Keratinocyte (primary cell): Measurements from ENCODE around the gene SWAP70. TPM values are rescaled to one million over a fixed set of nuclear protein-coding genes. Genes with fewer than 3 reads are reported as not detected.

Source experiments
- DNase-seq: peaks from one replicate; pipeline ENCODE4 v3.0.0-alpha.2; 2011; ENCODE audit warnings: low read depth, missing footprints, low spot score
- FAIRE-seq: peaks from 2 replicates; lab custom pipeline; 2011; peaks lifted over from hg19 to GRCh38; lab: Jason Lieb, UNC
- H2AFZ ChIP-seq: 2 replicates; pipeline ENCODE4 v1.6.0; 2012; ENCODE audit warnings: low read length, control low read depth, inconsistent platforms; ENCODE audit not compliant: control insufficient read depth
- H3K27ac ChIP-seq: 2 replicates; pipeline ENCODE4 v1.5.1; 2011; ENCODE audit warnings: low read length; ENCODE audit not compliant: control insufficient read depth, insufficient read depth
- H3K27me3 ChIP-seq: 3 replicates; pipeline ENCODE4 v1.6.0; 2011; ENCODE audit warnings: low read length; ENCODE audit not compliant: control insufficient read depth, insufficient read depth; ENCODE audit errors: extremely low read depth
- H3K36me3 ChIP-seq, 2 experiments: 2 replicates in 1 of 2; 3 replicates in 1 of 2; pipeline ENCODE4 v1.5.1; 2011; ENCODE audit warnings: low read length in 2 of 2, mild to moderate bottlenecking in 1 of 2; ENCODE audit not compliant: control insufficient read depth in 2 of 2, insufficient read depth in 2 of 2; ENCODE audit errors: extremely low read depth in 1 of 2
- H3K4me1 ChIP-seq: 3 replicates; pipeline ENCODE4 v1.5.1; 2011; ENCODE audit warnings: low read length; ENCODE audit not compliant: control insufficient read depth, insufficient read depth; ENCODE audit errors: extremely low read depth
- H3K4me2 ChIP-seq: 3 replicates; pipeline ENCODE4 v1.6.0; 2011; ENCODE audit warnings: low read depth, low read length; ENCODE audit not compliant: control insufficient read depth, insufficient read depth; ENCODE audit errors: extremely low read depth
- H3K4me3 ChIP-seq, 3 experiments: fragments of 200-600 bp in 1 of 3; sonication (generic) in 1 of 3; 2 replicates in 2 of 3; 3 replicates in 1 of 3; pipeline ENCODE4 v1.5.1; 2011 to 2016; ENCODE audit warnings: low read length in 3 of 3, mild to moderate bottlenecking in 3 of 3, control low read depth in 2 of 3, inconsistent platforms in 1 of 3, low read depth in 1 of 3, mixed read lengths in 1 of 3, mixed run types in 1 of 3, moderate library complexity in 1 of 3; ENCODE audit not compliant: control insufficient read depth in 2 of 3, insufficient read depth in 2 of 3; ENCODE audit errors: extremely low read depth in 1 of 3
- H3K79me2 ChIP-seq: 2 replicates; pipeline ENCODE4 v1.6.0; 2012; ENCODE audit warnings: low read length; ENCODE audit not compliant: control insufficient read depth, insufficient read depth
- H3K9ac ChIP-seq: 3 replicates; pipeline ENCODE4 v1.6.0; 2011; ENCODE audit warnings: low read length; ENCODE audit not compliant: control insufficient read depth, insufficient read depth; ENCODE audit errors: extremely low read depth
- H3K9me1 ChIP-seq: 3 replicates; pipeline ENCODE4 v1.6.0; 2011; ENCODE audit warnings: low read length; ENCODE audit not compliant: control insufficient read depth, insufficient read depth; ENCODE audit errors: extremely low read depth
- H3K9me3 ChIP-seq: 2 replicates; pipeline ENCODE4 v1.5.1; 2012; ENCODE audit warnings: low read depth, low read length; ENCODE audit not compliant: control insufficient read depth
- H4K20me1 ChIP-seq: 3 replicates; pipeline ENCODE4 v1.6.0; 2011; ENCODE audit warnings: low read length; ENCODE audit not compliant: control insufficient read depth, insufficient read depth; ENCODE audit errors: extremely low read depth
- EZH2 ChIP-seq: IDR thresholded peaks from one replicate; pipeline ENCODE4 v1.6.1; 2012; ENCODE audit warnings: inconsistent platforms, mild to moderate bottlenecking, low read length, moderate library complexity
- dilution Hi-C: fragments of 300-500 bp; cut with MboI; formaldehyde crosslinking; loops from one replicate; pipeline ENCODE4 v1.7.0; 2020; ENCODE audit warnings: low sequenced_read_pairs; ENCODE audit not compliant: extremely low pct_ligation_motif_present
- polyA plus RNA-seq, 5 experiments: library from polyadenylated mRNA; depleted of rRNA in 3 of 5; stranded (reverse) in 3 of 5; stranded (forward) in 1 of 5; unstranded in 1 of 5; fragments of >200 nt; gene quantifications; 1 replicate in 1 of 5; 2 replicates in 3 of 5; 3 replicates in 1 of 5; pipeline versions ENCODE4 v1.2.1 to v1.2.3, GENCODE V29; 2011 to 2012; ENCODE audit warnings: missing spikeins in 2 of 5, low read depth in 1 of 5, low replicate concordance in 1 of 5
- TF ChIP-seq, protein P1 (sequence below), 3 experiments: IDR thresholded peaks in 1 of 3; conservative IDR thresholded peaks in 1 of 3; optimal IDR thresholded peaks in 1 of 3; 2 replicates in 2 of 3; 3 replicates in 1 of 3; pipeline versions ENCODE3 to v1.5.1; 2011; ENCODE audit warnings: low read length in 3 of 3, mild to moderate bottlenecking in 3 of 3, moderate library complexity in 2 of 3, control low read depth in 1 of 3, inconsistent platforms in 1 of 3; ENCODE audit not compliant: insufficient read depth in 2 of 3; ENCODE audit errors: extremely low read depth in 1 of 3

SWAP70 gene
- polyA plus RNA-seq, 1 donor (not counting 4 experiments of a cell fraction or from before 2014, with no cell fraction given): 28.5 TPM

GRCh38 chr11:9776203-9776602, 112.3 kb downstream of the SWAP70 start:
- FAIRE-seq (no peak), DNase-seq (no peak)
- peaks cover 11 to 21% of the 10 kb centered on the region in 2 experiments for H3K36me3 ChIP-seq
- no peak overlapping the region for H3K4me3 ChIP-seq
- no peak for TF ChIP-seq EZH2
- TF ChIP-seq, protein P1, sequence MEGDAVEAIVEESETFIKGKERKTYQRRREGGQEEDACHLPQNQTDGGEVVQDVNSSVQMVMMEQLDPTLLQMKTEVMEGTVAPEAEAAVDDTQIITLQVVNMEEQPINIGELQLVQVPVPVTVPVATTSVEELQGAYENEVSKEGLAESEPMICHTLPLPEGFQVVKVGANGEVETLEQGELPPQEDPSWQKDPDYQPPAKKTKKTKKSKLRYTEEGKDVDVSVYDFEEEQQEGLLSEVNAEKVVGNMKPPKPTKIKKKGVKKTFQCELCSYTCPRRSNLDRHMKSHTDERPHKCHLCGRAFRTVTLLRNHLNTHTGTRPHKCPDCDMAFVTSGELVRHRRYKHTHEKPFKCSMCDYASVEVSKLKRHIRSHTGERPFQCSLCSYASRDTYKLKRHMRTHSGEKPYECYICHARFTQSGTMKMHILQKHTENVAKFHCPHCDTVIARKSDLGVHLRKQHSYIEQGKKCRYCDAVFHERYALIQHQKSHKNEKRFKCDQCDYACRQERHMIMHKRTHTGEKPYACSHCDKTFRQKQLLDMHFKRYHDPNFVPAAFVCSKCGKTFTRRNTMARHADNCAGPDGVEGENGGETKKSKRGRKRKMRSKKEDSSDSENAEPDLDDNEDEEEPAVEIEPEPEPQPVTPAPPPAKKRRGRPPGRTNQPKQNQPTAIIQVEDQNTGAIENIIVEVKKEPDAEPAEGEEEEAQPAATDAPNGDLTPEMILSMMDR (optimal IDR thresholded peaks at IDR 0.05 in 1 of 3, IDR thresholded peaks at IDR 0.05 in 1 of 3, conservative IDR thresholded peaks at IDR 0.05 in 1 of 3; ENCODE audit: extremely low read depth in 1 of 3, insufficient read depth in 2 of 3, low read length in 3 of 3): no peak
- no peak overlapping the region for H3K27ac ChIP-seq
- no peak overlapping the region for H2AFZ ChIP-seq
- no peaks in the 10 kb centered on the region for H3K79me2 ChIP-seq
- peaks cover 11% of the 10 kb centered on the region for H3K4me1 ChIP-seq
- no peaks in the 10 kb centered on the region for H3K27me3 ChIP-seq
- H4K20me1 ChIP-seq: no peaks in the 10 kb centered on the region
- H3K9me1 ChIP-seq: no peaks in the 10 kb centered on the region
- H3K4me2 ChIP-seq: no peak overlapping the region
- dilution Hi-C loops: no loop called here
- no peak overlapping the region for H3K9ac ChIP-seq
- H3K9me3 ChIP-seq: no peaks in the 10 kb centered on the region

DNA sequence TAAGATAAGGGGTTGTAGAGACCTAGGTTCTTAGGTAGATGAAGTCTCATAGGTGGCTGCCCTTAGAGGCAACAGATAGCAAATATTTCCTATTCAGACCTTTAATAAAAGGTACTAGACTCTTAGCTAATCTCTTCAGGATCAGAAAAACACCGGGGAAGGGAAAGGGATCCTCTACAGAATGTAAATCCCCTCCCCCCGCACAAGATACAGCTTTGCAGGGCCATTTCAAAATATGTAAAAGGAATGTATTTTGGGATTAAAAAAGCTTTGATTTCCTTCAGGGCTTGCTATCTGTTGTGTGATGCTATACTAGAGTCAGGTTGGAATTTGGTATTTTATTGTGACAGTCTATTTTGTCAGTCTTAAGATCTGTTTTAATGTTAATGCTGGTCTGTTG, 113.2 kb downstream of the SWAP70 start:
- dilution Hi-C loops: no loop called here
- Histone ChIP-seq H3K79me2 (no peaks in the 10 kb centered on the region), H3K27ac (no peak overlapping the region), H3K36me3 (peaks cover 14 to 22% of the 10 kb centered on the region in 2 experiments), H2AFZ (no peak overlapping the region), H3K27me3 (no peaks in the 10 kb centered on the region), H3K4me3 (no peak overlapping the region), H3K9ac (no peak overlapping the region), H3K4me2 (no peak overlapping the region), H3K4me1 (peaks cover 11% of the 10 kb centered on the region), H3K9me3 (no peaks in the 10 kb centered on the region), H4K20me1 (no peaks in the 10 kb centered on the region), H3K9me1 (no peaks in the 10 kb centered on the region)
- no peak for DNase-seq
- FAIRE-seq: no peak
- TF ChIP-seq, protein P1 (optimal IDR thresholded peaks at IDR 0.05 in 1 of 3, IDR thresholded peaks at IDR 0.05 in 1 of 3, conservative IDR thresholded peaks at IDR 0.05 in 1 of 3; ENCODE audit: extremely low read depth in 1 of 3, insufficient read depth in 2 of 3, low read length in 3 of 3): no peak
- no peak for TF ChIP-seq EZH2
